Measurements from ENCODE around the gene CADM4. TPM values are rescaled to one million over a fixed set of nuclear protein-coding genes. Genes with fewer than 3 reads are reported as not detected.

The CADM4 gene
- total RNA-seq, 1 donor from 2014 or later = 6.9 TPM

GRCh38 chr19:43619262-43620060, 20.2 kb downstream of the CADM4 start, which contains the start of gene ZNF428:
Gene ZNF428 (minus strand): TSS chr19:43619629. CDS start chr19:43614304, 5,325 bp downstream.
- Histone ChIP-seq H3K36me3 (no peaks in the 10 kb centered on the region), H3K27me3 (ENCODE audit: low read depth) (no peaks in the 10 kb centered on the region), H3K4me3 (peak within 1 kb of the TSS; percentile 86), H3K9me3 (replicated peaks) (no peaks in the 10 kb centered on the region), H3K4me1 (peaks cover 27% of the 10 kb centered on the region), H3K27ac (replicated peaks) (peak within 1 kb of the TSS; percentile 98)
- intact Hi-C loops (cut with micrococcal nuclease) = no loop called here
- DNase-seq = peak; percentile 87
- no peak for TF ChIP-seq CTCF (IDR thresholded peaks at IDR 0.05; ENCODE audit: borderline replicate concordance)

DNA sequence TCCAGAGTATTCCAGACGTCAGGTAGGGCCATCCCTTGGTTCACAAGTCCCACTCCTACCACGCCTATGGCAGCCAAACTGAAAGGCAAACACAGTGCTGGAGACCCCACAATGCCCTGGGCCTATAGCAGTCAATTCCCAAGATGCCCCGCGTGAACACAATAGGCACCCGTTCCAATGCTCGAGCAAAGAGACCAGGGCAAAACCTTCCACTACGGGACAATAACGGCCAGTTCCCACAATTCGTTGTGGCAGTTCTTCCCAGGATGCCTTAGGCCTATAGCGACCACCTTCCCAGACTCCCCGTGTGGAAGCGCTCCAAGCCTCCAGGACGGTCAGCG, 20.8 kb downstream of the CADM4 start:
- intact Hi-C loops (cut with micrococcal nuclease) = no loop called here
- no peak for DNase-seq
- TF ChIP-seq CTCF (IDR thresholded peaks at IDR 0.05; ENCODE audit: borderline replicate concordance) = no peak

DNA sequence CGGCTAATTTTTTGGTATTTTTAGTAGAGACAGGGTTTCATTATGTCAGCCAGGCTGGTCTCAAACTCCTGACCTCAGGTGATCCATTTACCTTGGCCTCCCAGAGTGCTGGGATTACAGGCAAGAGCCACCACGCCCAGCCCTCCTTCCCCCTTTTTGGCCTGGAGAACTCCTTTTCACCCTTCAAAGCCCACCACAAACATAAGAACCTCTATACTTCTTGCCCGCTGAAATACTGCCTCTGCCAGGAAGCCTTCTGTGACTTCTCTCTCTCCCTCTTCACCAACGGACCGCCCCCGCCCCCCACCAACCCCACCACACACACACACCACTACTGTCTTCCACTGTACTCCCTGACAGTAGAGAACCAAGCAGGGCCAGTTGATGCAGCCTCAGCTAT, 22.7 kb downstream of the CADM4 start:
- TF ChIP-seq CTCF (IDR thresholded peaks at IDR 0.05; ENCODE audit: borderline replicate concordance) = no peak
- no peak overlapping the region for H3K4me3 ChIP-seq
- peaks cover 22% of the 10 kb centered on the region for H3K36me3 ChIP-seq
- no peak for DNase-seq
- H3K9me3 ChIP-seq (replicated peaks) = no peaks in the 10 kb centered on the region
- no peaks in the 10 kb centered on the region for H3K27me3 ChIP-seq (ENCODE audit: low read depth)
- no peak overlapping the region for H3K27ac ChIP-seq (replicated peaks)
- intact Hi-C loops (cut with micrococcal nuclease) = no loop called here
- H3K4me1 ChIP-seq = peaks cover 27% of the 10 kb centered on the region

More for the DNA sequence above, 20.8 kb downstream of the CADM4 start:
- no peaks in the 10 kb centered on the region for H3K27me3 ChIP-seq (ENCODE audit: low read depth)
- H3K4me1 ChIP-seq = peaks cover 27% of the 10 kb centered on the region
- H3K4me3 ChIP-seq = peak overlapping the region; percentile 86
- H3K36me3 ChIP-seq = peaks cover 2% of the 10 kb centered on the region
- no peaks in the 10 kb centered on the region for H3K9me3 ChIP-seq (replicated peaks)
- peak overlapping the region; percentile 98 for H3K27ac ChIP-seq (replicated peaks)

- Histone ChIP-seq H3K4me3 (no peak overlapping the region), H3K4me1 (peaks cover 27% of the 10 kb centered on the region), H3K27me3 (ENCODE audit: low read depth) (no peaks in the 10 kb centered on the region), H3K9me3 (replicated peaks) (no peaks in the 10 kb centered on the region), H3K36me3 (peaks cover 23% of the 10 kb centered on the region), H3K27ac (replicated peaks) (no peak overlapping the region)
- DNase-seq = no peak
- no peak for TF ChIP-seq CTCF (IDR thresholded peaks at IDR 0.05; ENCODE audit: borderline replicate concordance)
- intact Hi-C loops (cut with micrococcal nuclease) = no loop called here
Measured at GRCh38 chr19:43616306-43616705, 23.3 kb downstream of the CADM4 start.

- no peak overlapping the region for H3K4me3 ChIP-seq
- no peak overlapping the region for H3K27ac ChIP-seq (replicated peaks)
- no peaks in the 10 kb centered on the region for H3K9me3 ChIP-seq (replicated peaks)
- no peak for DNase-seq
- intact Hi-C loops (cut with micrococcal nuclease) = no loop called here
- no peaks in the 10 kb centered on the region for H3K27me3 ChIP-seq (ENCODE audit: low read depth)
- H3K4me1 ChIP-seq = no peaks in the 10 kb centered on the region
- H3K36me3 ChIP-seq = peaks cover 39% of the 10 kb centered on the region
- TF ChIP-seq CTCF (IDR thresholded peaks at IDR 0.05; ENCODE audit: borderline replicate concordance) = no peak
Measured at GRCh38 chr19:43612374-43612773, 27.3 kb downstream of the CADM4 start.

All from left ventricle myocardium inferior (tissue), 1 donor.